HG02588 (cell line): Measurements from ENCODE around the gene EMB.
"Not testable (repeated sequence)": the region's sequence is repeated elsewhere in the genome, so short reads cannot be mapped to it uniquely, and the experiment has no call there.

Experiments used
- ATAC-seq: cut with Tn5 transposase; IDR thresholded peaks from one replicate; pipeline ENCODE4 v1.9.1; 2021; ENCODE audit warnings: mild to moderate bottlenecking, moderate library complexity; ENCODE audit not compliant: unreplicated experiment

EMB gene, protein sequence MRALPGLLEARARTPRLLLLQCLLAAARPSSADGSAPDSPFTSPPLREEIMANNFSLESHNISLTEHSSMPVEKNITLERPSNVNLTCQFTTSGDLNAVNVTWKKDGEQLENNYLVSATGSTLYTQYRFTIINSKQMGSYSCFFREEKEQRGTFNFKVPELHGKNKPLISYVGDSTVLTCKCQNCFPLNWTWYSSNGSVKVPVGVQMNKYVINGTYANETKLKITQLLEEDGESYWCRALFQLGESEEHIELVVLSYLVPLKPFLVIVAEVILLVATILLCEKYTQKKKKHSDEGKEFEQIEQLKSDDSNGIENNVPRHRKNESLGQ

GRCh38 chr5:50440651-50441492, at the start of gene EMB:
TSS of gene EMB (minus strand) at chr5:50441288. CDS start at chr5:50441151, 137 bp downstream.
- peak; percentile 65 for ATAC-seq

DNA sequence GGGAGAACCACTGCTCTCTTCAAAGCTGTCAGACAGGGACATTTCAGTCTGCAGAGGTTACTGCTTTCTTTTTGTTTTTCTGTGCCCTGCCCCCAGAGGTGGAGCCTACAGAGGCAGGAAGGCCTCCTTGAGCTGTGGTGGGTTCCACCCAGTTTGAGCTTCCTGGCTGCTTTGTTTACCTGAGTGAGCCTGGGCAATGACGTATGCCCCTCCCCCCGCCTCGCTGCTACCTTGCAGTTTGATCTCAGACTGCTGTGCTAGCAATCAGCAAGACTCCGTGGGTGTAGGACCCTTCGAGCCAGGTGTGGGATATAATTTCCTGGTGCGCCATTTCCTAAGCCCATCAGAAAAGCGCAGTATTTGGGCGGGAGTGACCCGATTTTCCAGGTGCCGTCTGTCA, 48.4 kb upstream of the EMB start:
- ATAC-seq = not testable (repeated sequence)

GRCh38 chr5:50478790-50479189, 37.7 kb upstream of the EMB start:
- ATAC-seq = not testable (repeated sequence)

GRCh38 chr5:50476549-50476948, 35.5 kb upstream of the EMB start:
- ATAC-seq = peak; percentile 99

DNA sequence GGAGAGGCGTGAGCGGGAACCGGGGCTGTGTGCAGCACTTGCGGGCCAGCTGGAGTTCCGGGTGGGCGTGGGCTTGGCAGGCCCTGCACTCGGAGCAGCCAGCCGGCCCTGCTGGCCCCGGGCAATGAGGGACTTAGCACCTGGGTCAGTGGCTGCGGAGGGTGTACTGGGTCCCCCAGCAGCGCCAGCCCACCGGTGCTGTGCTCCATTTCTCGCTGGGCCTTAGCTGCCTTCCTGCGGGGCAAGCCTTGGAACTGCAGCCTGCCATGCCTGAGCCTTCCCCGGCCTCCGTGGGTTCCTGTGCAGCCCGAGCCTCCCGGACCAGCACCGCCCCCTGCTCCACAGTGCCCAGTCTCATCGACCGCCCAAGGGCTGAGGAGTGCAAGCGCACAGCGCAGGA, 23.9 kb upstream of the EMB start:
- not testable (repeated sequence) for ATAC-seq

GRCh38 chr5:50463726-50464125, 22.6 kb upstream of the EMB start:
- no peak for ATAC-seq

DNA sequence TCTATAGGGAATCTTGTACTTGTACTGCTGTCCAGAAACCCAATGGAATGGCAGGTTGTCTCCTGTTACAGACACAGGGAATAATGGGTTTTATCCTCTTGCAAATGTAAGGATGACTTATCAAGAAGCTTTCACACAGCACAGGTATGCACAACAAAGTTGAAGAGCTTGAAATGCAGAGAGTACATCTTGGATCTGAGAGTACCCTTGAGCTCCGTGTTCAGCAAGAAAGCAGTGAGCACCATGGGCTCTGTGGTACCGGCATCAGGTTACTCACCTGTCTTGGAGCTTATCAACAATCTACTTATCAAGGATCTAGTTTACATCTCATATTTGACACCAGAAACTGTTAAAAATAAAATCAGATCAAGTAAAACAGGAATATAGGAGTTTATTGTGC, 22.0 kb upstream of the EMB start:
- ATAC-seq = no peak

GRCh38 chr5:50462579-50462978, 21.5 kb upstream of the EMB start:
- not testable (repeated sequence) for ATAC-seq

GRCh38 chr5:50458372-50458771, 17.3 kb upstream of the EMB start:
- not testable (repeated sequence) for ATAC-seq

DNA sequence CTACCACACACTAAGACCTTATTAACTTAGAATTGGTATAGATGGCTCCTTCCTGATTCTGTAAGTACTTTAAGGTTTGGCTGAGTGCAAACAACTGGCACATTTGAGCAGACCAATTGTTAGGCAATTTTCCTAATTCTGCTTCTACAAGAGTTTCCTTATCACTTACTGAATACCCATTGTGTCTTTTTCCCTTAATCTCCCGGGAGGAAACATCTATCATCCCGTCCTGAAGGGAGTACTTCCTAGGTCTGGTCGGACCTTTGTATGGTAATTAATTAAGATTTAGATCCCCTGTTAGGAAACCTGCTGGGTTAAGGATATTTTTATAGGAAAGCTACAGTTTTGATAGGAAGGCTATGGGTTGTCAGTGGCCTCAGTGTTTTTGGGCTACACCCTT, 8.2 kb upstream of the EMB start:
- ATAC-seq = not testable (repeated sequence)

GRCh38 chr5:50447941-50448340, 6.9 kb upstream of the EMB start:
- no peak for ATAC-seq

- ATAC-seq = no peak
These were observed 6.1 kb upstream of the EMB start for GRCh38 chr5:50447228-50447627.

DNA sequence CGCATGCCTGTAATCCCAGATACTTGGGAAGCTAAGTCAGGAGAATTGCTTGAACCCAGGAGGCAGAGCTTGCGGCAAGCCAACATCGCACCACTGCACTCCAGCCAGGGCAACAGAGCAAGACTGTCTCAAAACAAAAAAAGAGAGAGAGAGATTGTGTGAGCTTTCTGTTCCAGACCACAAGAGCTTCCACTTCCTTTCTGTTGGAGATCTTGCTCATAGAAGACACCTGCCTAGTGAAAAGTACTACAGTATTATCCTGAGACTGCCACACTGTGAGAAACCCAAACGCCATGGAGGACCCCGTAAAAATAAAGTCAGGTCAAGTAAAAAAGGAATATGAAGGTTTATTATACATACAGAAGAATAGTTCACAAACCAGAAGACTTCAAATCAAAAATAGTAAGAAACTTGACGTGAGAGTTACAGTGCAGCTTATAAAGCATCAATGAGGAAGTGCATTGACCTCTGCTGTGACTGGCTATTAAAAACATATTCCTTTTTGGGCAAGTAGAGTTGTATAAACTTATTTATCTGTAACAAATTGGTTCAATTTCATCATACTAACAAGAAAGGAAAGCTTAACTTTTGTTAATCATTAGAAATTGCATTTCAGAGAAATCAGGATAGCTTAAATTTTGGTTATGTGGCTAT, 4.3 kb upstream of the EMB start:
- peak; percentile 72 for ATAC-seq

DNA sequence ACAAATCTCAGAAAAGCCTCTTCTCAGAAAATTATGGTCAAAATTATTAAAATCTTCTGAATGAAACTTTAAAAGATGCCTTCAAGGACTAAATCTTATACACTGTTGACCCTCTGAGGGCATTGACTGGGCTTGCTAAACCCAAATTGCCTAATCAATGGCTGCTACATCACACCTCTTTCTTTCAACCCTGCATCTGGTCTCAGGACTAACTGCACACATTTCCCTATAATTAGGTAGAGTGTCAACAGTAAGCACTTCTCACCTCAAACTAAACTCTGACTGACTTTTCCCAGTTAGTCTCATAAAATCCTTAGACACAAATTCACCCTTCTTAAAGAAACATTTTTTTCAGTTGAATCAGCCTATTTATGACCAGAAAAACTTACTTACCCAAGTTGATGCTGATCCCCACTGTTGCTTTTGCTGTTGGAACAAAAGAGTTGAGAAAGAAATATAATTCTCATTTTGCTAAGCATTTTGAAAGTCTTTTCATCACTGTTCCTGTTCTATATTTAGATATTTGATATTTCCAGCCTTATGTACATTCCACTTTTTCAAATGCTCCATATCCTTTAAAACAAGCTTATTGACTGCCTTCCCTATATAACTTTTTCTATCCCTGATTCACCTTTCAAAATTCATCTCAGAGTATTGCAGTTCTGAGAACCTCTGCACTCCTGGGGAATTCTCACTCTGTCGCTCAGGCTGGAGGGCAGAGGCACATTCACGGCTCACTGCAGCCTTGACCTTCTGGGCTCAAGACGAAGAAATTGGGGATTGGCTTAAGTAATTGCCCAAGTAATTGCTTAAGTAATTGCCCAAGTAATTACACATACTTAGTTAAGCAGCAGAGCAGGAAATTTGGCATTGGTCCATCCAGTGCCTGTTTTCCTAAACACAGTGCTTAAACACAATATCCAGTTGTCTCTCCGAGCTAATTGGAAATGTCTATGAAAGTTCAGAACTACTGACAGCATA, 1.8 kb upstream of the EMB start:
- not testable (repeated sequence) for ATAC-seq

DNA sequence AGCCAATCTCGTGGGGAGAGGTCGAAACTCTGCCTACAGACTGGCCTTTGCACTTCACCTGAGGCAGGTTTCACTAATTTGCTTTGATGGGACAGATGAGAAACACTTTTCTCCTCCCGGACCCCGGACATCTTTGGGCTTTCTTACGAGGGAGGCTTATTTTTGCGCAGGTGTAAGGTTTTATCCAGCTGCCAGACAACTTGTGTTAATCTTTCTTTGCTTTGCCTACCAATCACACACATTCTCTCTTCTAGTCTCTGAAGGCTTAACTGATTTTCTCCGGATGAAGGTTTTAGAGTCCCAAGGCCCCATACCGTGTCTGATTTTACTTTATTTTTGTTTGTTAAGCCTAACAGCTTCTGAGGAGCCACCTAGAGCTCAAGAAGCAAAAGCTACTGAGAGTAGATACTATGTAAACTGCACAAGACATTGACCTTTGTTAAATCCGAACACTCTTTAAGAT, 436 bp upstream of the EMB start:
- no peak for ATAC-seq

- no peak for ATAC-seq
These were observed 1.9 kb downstream of the EMB start for GRCh38 chr5:50439221-50439620.

- not testable (repeated sequence) for ATAC-seq
These were observed 3.0 kb downstream of the EMB start for GRCh38 chr5:50438060-50438459.

- ATAC-seq = peak; percentile 52
These were observed 5.9 kb downstream of the EMB start for GRCh38 chr5:50435168-50435567.

GRCh38 chr5:50431133-50431904, 9.8 kb downstream of the EMB start:
- ATAC-seq = not testable (repeated sequence)
